Testis (tissue), 3 donors: ENCODE data around the gene CLK3. TPM values are rescaled to one million over a fixed set of nuclear protein-coding genes. Genes with fewer than 3 reads are reported as not detected.

Experiments
- DNase-seq: peaks from one replicate; pipeline ENCODE4 v3.0.0-alpha.2; 2019
- H3K27ac ChIP-seq, 2 donors: fragments of 200-600 bp; sonication (generic); one replicate each; pipeline ENCODE4 v1.5.1; 2019
- H3K27me3 ChIP-seq: fragments of 200-600 bp; sonication (generic); one replicate; pipeline ENCODE4 v1.5.1; 2019
- H3K36me3 ChIP-seq: fragments of 200-600 bp; sonication (generic); one replicate; pipeline ENCODE4 v1.5.1; 2017; ENCODE audit warnings: low read depth; ENCODE audit errors: missing control alignments
- H3K4me1 ChIP-seq: fragments of 200-600 bp; sonication (generic); one replicate; pipeline ENCODE4 v1.5.1; 2019
- H3K4me3 ChIP-seq, 2 donors: fragments of 200-600 bp; sonication (generic); one replicate each; pipeline ENCODE4 v1.5.1; 2017 to 2019
- H3K9me3 ChIP-seq: fragments of 200-600 bp; sonication (generic); one replicate; pipeline ENCODE4 v1.5.1; 2017
- CTCF ChIP-seq, 3 experiments: fragments of 450-650 bp in 2 of 3; fragments of 200-600 bp in 1 of 3; sonication (generic) in 1 of 3; IDR thresholded peaks; one replicate each; pipeline ENCODE4 v1.5.1; 2016 to 2019; ENCODE audit warnings: antibody characterized with exemption in 3 of 3, mild to moderate bottlenecking in 2 of 3, moderate library complexity in 1 of 3
- POLR2A ChIP-seq: fragments of 450-650 bp; IDR thresholded peaks from one replicate; pipeline ENCODE4 v1.6.1; 2017; ENCODE audit warnings: antibody characterized with exemption, mild to moderate bottlenecking, moderate library complexity
- WGBS, 2 donors: methylation state at CpG; one replicate each; pipeline ENCODE4 v1.1.5; 2018; 5-methylcytosine and 5-hydroxymethylcytosine counted together
- intact Hi-C: fragments of 100-400 bp; cut with DNase I; formaldehyde crosslinking; loops from one replicate; pipeline ENCODE4 v1.15.1; 2023; ENCODE audit warnings: low total_unique reads
- polyA plus RNA-seq: library from polyadenylated mRNA; stranded (reverse); fragments of 350-450 nt; fragmentation: Illumina TruSeq; extraction: RNeasy Lipid Tissue Mini Kit (QIAGEN cat#74804); gene quantifications from one replicate; pipeline ENCODE4 v1.2.3, GENCODE V29; 2014; ENCODE audit warnings: low read depth, low replicate concordance; ENCODE audit not compliant: insufficient read depth
- total RNA-seq, 2 donors: library from RNA; depleted of rRNA; stranded (reverse); fragments of >200 nt; gene quantifications; one replicate each; pipeline ENCODE4 v1.2.3, GENCODE V29; 2016

The CLK3 gene
- total and polyA plus RNA-seq, 3 donors from 2014 or later: 137 to 197 (median 162) TPM

GRCh38 chr15:74632601-74633000, 17.0 kb downstream of the CLK3 start:
- Histone ChIP-seq H3K27ac (no peak overlapping the region), H3K9me3 (no peaks in the 10 kb centered on the region), H3K27me3 (no peaks in the 10 kb centered on the region), H3K36me3 (no peaks in the 10 kb centered on the region), H3K4me1 (no peaks in the 10 kb centered on the region), H3K4me3 (no peak overlapping the region)
- WGBS, 2 donors: 82 to 92% methylated on average over 6 to 9 of the region's 9 CpGs
- TF ChIP-seq POLR2A (no peak), CTCF (IDR thresholded peaks at IDR 0.05) (no peak)
- DNase-seq: no peak
- intact Hi-C loops: loop anchor here (10.0 kb wide), 1 partner anchor 322 kb away; the partner anchor contains the start of gene RPP25

- no peaks in the 10 kb centered on the region for H3K36me3 ChIP-seq
- H3K27ac ChIP-seq: no peak overlapping the region
- no peak for DNase-seq
- no peaks in the 10 kb centered on the region for H3K27me3 ChIP-seq
- no peak overlapping the region for H3K4me3 ChIP-seq
- 58 to 74% methylated on average over 2 of the region's 2 CpGs for WGBS, 2 donors
- TF ChIP-seq CTCF (IDR thresholded peaks at IDR 0.05): no peak
- TF ChIP-seq POLR2A: no peak
- no peaks in the 10 kb centered on the region for H3K9me3 ChIP-seq
- no peaks in the 10 kb centered on the region for H3K4me1 ChIP-seq
- intact Hi-C loops: loop anchor here (10.0 kb wide), 1 partner anchor 321 kb away; the partner anchor contains the start of gene RPP25
Measured at GRCh38 chr15:74633781-74634180, 18.1 kb downstream of the CLK3 start.

- no peak for TF ChIP-seq POLR2A
- peak; percentile 74 to 81 (median 80) for TF ChIP-seq CTCF (IDR thresholded peaks at IDR 0.05)
- H3K4me3 ChIP-seq: no peak overlapping the region
- no peaks in the 10 kb centered on the region for H3K36me3 ChIP-seq
- whole genome bisulfite sequencing, 2 donors: 24 to 29% methylated on average over 5 of the region's 5 CpGs
- H3K27ac ChIP-seq: no peak overlapping the region
- intact Hi-C loops: loop anchor here (5.0 to 10.0 kb wide), 2 partner anchors 132 to 320 kb away; partner anchors contain the start of gene RPP25
- H3K9me3 ChIP-seq: no peaks in the 10 kb centered on the region
- H3K4me1 ChIP-seq: no peaks in the 10 kb centered on the region
- peak; percentile 65 for DNase-seq
- no peaks in the 10 kb centered on the region for H3K27me3 ChIP-seq
Measured at GRCh38 chr15:74635228-74635627, 19.6 kb downstream of the CLK3 start.

GRCh38 chr15:74636984-74637383, 21.3 kb downstream of the CLK3 start:
- DNase-seq: no peak
- Histone ChIP-seq H3K36me3 (no peaks in the 10 kb centered on the region), H3K4me1 (no peaks in the 10 kb centered on the region), H3K27me3 (no peaks in the 10 kb centered on the region), H3K27ac (no peak overlapping the region), H3K4me3 (no peak overlapping the region), H3K9me3 (no peaks in the 10 kb centered on the region)
- TF ChIP-seq POLR2A (no peak), CTCF (IDR thresholded peaks at IDR 0.05) (no peak)
- intact Hi-C loops: loop anchor here (5.0 to 10.0 kb wide), 2 partner anchors 130 to 318 kb away; partner anchors contain the start of gene RPP25
- 78 to 82% methylated on average over 1 of the region's 1 CpG for WGBS, 2 donors

GRCh38 chr15:74641151-74641550, 25.5 kb downstream of the CLK3 start:
- intact Hi-C loops: no loop called here
- Histone ChIP-seq H3K36me3 (no peaks in the 10 kb centered on the region), H3K27me3 (no peaks in the 10 kb centered on the region), H3K4me1 (peaks cover 6% of the 10 kb centered on the region), H3K27ac (no peak overlapping the region), H3K9me3 (no peaks in the 10 kb centered on the region), H3K4me3 (no peak overlapping the region)
- DNase-seq: no peak
- no peak for TF ChIP-seq POLR2A
- WGBS, 2 donors: 71 to 79% methylated on average over 1 of the region's 1 CpG
